H1 (cell line): ENCODE results near the gene RAP1B. TPM values are rescaled to one million over a fixed set of nuclear protein-coding genes. Genes with fewer than 3 reads are reported as not detected.

Source experiments
- CTCF ChIA-PET: fragments of 300-600 bp; sonication (Branson Sonifier 250); formaldehyde crosslinking; loops from one replicate; lab custom pipeline; 2021; ENCODE audit not compliant: partially characterized antibody; lab: Charles Lee
- POLR2A ChIA-PET: fragments of 300-600 bp; sonication (Branson Sonifier 250); formaldehyde crosslinking; loops from one replicate; lab custom pipeline; 2021; ENCODE audit warnings: inconsistent platforms; ENCODE audit not compliant: partially characterized antibody; lab: Charles Lee
- DNase-seq, 2 experiments: peaks; one replicate each; pipeline versions ENCODE4 v3.0.0 to v3.0.0-alpha.2; 2010 to 2022; ENCODE audit warnings: low spot score in 2 of 2, low read depth in 1 of 2, mixed read lengths in 1 of 2
- FAIRE-seq: peaks from 2 replicates; lab custom pipeline; 2011; peaks lifted over from hg19 to GRCh38; lab: Jason Lieb, UNC
- H2AFZ ChIP-seq: 2 replicates; pipeline ENCODE4 v1.8.1; 2012; ENCODE audit warnings: low read length, inconsistent platforms
- H2AK5ac ChIP-seq: 2 replicates; pipeline ENCODE4 v1.6.1; 2013; ENCODE audit warnings: low read depth, low read length
- H2BK120ac ChIP-seq: replicated peaks from 2 replicates; pipeline ENCODE3; 2013; ENCODE audit warnings: low read depth, low read length, inconsistent platforms
- H2BK12ac ChIP-seq: 2 replicates; pipeline ENCODE4 v1.6.1; 2013; ENCODE audit warnings: low read depth, low read length
- H2BK15ac ChIP-seq: 2 replicates; pipeline ENCODE4 v1.6.1; 2013; ENCODE audit warnings: low read length
- H2BK20ac ChIP-seq: 2 replicates; pipeline ENCODE4 v1.6.1; 2013; ENCODE audit warnings: low read length
- H2BK5ac ChIP-seq: 2 replicates; pipeline ENCODE4 v1.6.1; 2013; ENCODE audit warnings: low read depth, low read length
- H3K14ac ChIP-seq: 2 replicates; pipeline ENCODE4 v1.6.1; 2013; ENCODE audit warnings: inconsistent platforms; ENCODE audit not compliant: insufficient read length
- H3K18ac ChIP-seq: 2 replicates; pipeline ENCODE4 v1.6.1; 2013; ENCODE audit warnings: low read length; ENCODE audit errors: extremely low read depth
- H3K23ac ChIP-seq: 2 replicates; pipeline ENCODE4 v1.6.1; 2013; ENCODE audit warnings: inconsistent platforms; ENCODE audit not compliant: insufficient read length
- H3K23me2 ChIP-seq: 2 replicates; pipeline ENCODE4 v1.6.1; 2013; ENCODE audit warnings: low read depth, low read length
- H3K27ac ChIP-seq: 2 replicates; pipeline ENCODE4 v1.6.1; 2011; ENCODE audit warnings: low read depth, low read length, inconsistent platforms
- H3K27me3 ChIP-seq, 4 experiments: replicated peaks in 1 of 4; 1 replicate in 1 of 4; 2 replicates in 3 of 4; pipeline versions ENCODE4 v1.6.1 to v1.8.1; 2011 to 2013; ENCODE audit warnings: low read length in 3 of 4, mild to moderate bottlenecking in 3 of 4, inconsistent platforms in 2 of 4, mixed read lengths in 2 of 4, moderate library complexity in 1 of 4; ENCODE audit not compliant: control insufficient read depth in 3 of 4, insufficient read depth in 3 of 4; ENCODE audit errors: extremely low read depth in 1 of 4
- H3K36me3 ChIP-seq, 4 experiments: 2 replicates each; pipeline versions ENCODE4 v1.6.1 to v1.8.1; 2011 to 2013; ENCODE audit warnings: mild to moderate bottlenecking in 4 of 4, low read length in 3 of 4, moderate library complexity in 2 of 4, control low read depth in 1 of 4, inconsistent platforms in 1 of 4; ENCODE audit not compliant: insufficient read depth in 4 of 4, control insufficient read depth in 2 of 4
- H3K4ac ChIP-seq: replicated peaks from 2 replicates; pipeline ENCODE3; 2013; ENCODE audit warnings: low read length, low read depth, mixed read lengths, inconsistent platforms; ENCODE audit not compliant: insufficient read length
- H3K4me1 ChIP-seq, 4 experiments: replicated peaks in 1 of 4; 1 replicate in 1 of 4; 2 replicates in 3 of 4; pipeline versions ENCODE4 v1.6.1 to v1.8.1; 2011 to 2013; ENCODE audit warnings: low read length in 3 of 4, inconsistent platforms in 2 of 4, mixed read lengths in 1 of 4; ENCODE audit not compliant: insufficient read depth in 4 of 4, control insufficient read depth in 3 of 4
- H3K4me2 ChIP-seq, 2 experiments: 2 replicates each; pipeline versions ENCODE4 v1.6.1 to v1.8.1; 2011 to 2013; ENCODE audit warnings: low read depth in 2 of 2, low read length in 2 of 2, control low read depth in 1 of 2, inconsistent platforms in 1 of 2, mild to moderate bottlenecking in 1 of 2; ENCODE audit not compliant: insufficient read depth in 1 of 2
- H3K4me3 ChIP-seq, 4 experiments: fragments of 200-600, 300-600 bp in 1 of 4; sonication (generic), shearing (Covaris generic), sonication (Bioruptor Twin) in 1 of 4; 2 replicates each; pipeline versions ENCODE4 v1.5.1 to v1.8.1; 2011 to 2016; ENCODE audit warnings: low read length in 4 of 4, low read depth in 3 of 4, control low read depth in 2 of 4, inconsistent platforms in 2 of 4, mild to moderate bottlenecking in 2 of 4, mixed read lengths in 1 of 4, moderate library complexity in 1 of 4; ENCODE audit not compliant: insufficient read depth in 2 of 4; ENCODE audit errors: extremely low read depth in 1 of 4
- H3K56ac ChIP-seq: replicated peaks from 2 replicates; pipeline ENCODE3; 2013; ENCODE audit warnings: low read depth, mild to moderate bottlenecking, mixed read lengths, low read length, inconsistent platforms; ENCODE audit not compliant: insufficient read length
- H3K79me1 ChIP-seq: 2 replicates; pipeline ENCODE4 v1.6.1; 2013; ENCODE audit warnings: low read depth, low read length, control low read depth
- H3K79me2 ChIP-seq, 2 experiments: 2 replicates each; pipeline versions ENCODE4 v1.6.1 to v1.8.1; 2012 to 2013; ENCODE audit warnings: low read length in 2 of 2, mild to moderate bottlenecking in 2 of 2, inconsistent platforms in 1 of 2; ENCODE audit not compliant: insufficient read depth in 2 of 2, control insufficient read depth in 1 of 2
- H3K9ac ChIP-seq, 4 experiments: replicated peaks in 1 of 4; 1 replicate in 1 of 4; 2 replicates in 3 of 4; pipeline versions ENCODE4 v1.6.1 to v1.8.1; 2011 to 2013; ENCODE audit warnings: low read depth in 3 of 4, low read length in 3 of 4, control low read depth in 2 of 4, mild to moderate bottlenecking in 2 of 4, moderate library complexity in 2 of 4, inconsistent platforms in 1 of 4; ENCODE audit errors: extremely low read depth in 1 of 4
- H3K9me3 ChIP-seq, 2 experiments: 2 replicates each; pipeline versions ENCODE4 v1.6.1 to v1.8.1; 2012 to 2013; ENCODE audit warnings: mild to moderate bottlenecking in 2 of 2, moderate library complexity in 2 of 2, control low read depth in 1 of 2, inconsistent platforms in 1 of 2, low read depth in 1 of 2, low read length in 1 of 2, mixed read lengths in 1 of 2; ENCODE audit not compliant: insufficient read depth in 2 of 2
- H4K20me1 ChIP-seq, 2 experiments: replicated peaks in 1 of 2; 2 replicates each; pipeline versions ENCODE3 to v1.8.1; 2011 to 2013; ENCODE audit warnings: inconsistent platforms in 2 of 2, low read length in 2 of 2, mild to moderate bottlenecking in 1 of 2; ENCODE audit not compliant: insufficient read depth in 2 of 2, control insufficient read depth in 1 of 2
- H4K5ac ChIP-seq: 2 replicates; pipeline ENCODE4 v1.6.1; 2013; ENCODE audit warnings: low read length, low read depth, mixed read lengths, inconsistent platforms; ENCODE audit not compliant: insufficient read length
- H4K8ac ChIP-seq: 2 replicates; pipeline ENCODE4 v1.8.0; 2013; ENCODE audit warnings: mild to moderate bottlenecking, moderate library complexity, low read length, inconsistent platforms; ENCODE audit not compliant: insufficient read depth; ENCODE audit errors: extremely low read depth
- H4K91ac ChIP-seq: replicated peaks from 2 replicates; pipeline ENCODE3; 2013; ENCODE audit warnings: low read length, mixed read lengths, inconsistent platforms; ENCODE audit not compliant: insufficient read length
- ATF2 ChIP-seq: IDR thresholded peaks from 2 replicates; pipeline ENCODE4 v1.6.1; 2012; ENCODE audit warnings: low read length, inconsistent platforms
- ATF3 ChIP-seq: IDR thresholded peaks from 2 replicates; pipeline ENCODE4 v1.6.1; 2011; ENCODE audit warnings: low read depth, mild to moderate bottlenecking, low read length; ENCODE audit not compliant: insufficient read depth
- CBX5 ChIP-seq: fragments of 300-800, 300-1000 bp; sonication (generic); IDR thresholded peaks from 2 replicates; pipeline ENCODE4 v1.7.1; 2016; ENCODE audit warnings: antibody characterized with exemption, low read length, low read depth
- CBX8 ChIP-seq: fragments of 300-800, 300-1000 bp; sonication (generic); IDR thresholded peaks from 2 replicates; pipeline ENCODE4 v1.7.1; 2016; ENCODE audit warnings: low read depth, low read length, borderline replicate concordance
- E2F6 ChIP-seq: IDR thresholded peaks from 2 replicates; pipeline ENCODE4 v1.6.1; 2012; ENCODE audit warnings: inconsistent platforms
- GTF2F1 ChIP-seq: IDR thresholded peaks from 2 replicates; pipeline ENCODE4 v1.6.1; 2012; ENCODE audit warnings: low read depth, low read length, improper control_type of control experiment, borderline replicate concordance
- KDM5A ChIP-seq: fragments of 200-600 bp; IDR thresholded peaks from 2 replicates; pipeline ENCODE4 v1.7.1; 2012; ENCODE audit warnings: mild to moderate bottlenecking, low read length, inconsistent platforms, mixed read lengths
- POU5F1 ChIP-seq: IDR thresholded peaks from 2 replicates; pipeline ENCODE4 v1.6.1; 2011; ENCODE audit warnings: low read depth, mild to moderate bottlenecking, low read length, moderate library complexity
- SUZ12 ChIP-seq: fragments of 200-600 bp; sonication (generic); IDR thresholded peaks from 2 replicates; pipeline ENCODE4 v1.6.1; 2012; ENCODE audit warnings: mild to moderate bottlenecking, inconsistent platforms, low read length, moderate library complexity, mixed read lengths
- TBP ChIP-seq: IDR thresholded peaks from 2 replicates; pipeline ENCODE4 v1.6.1; 2011; ENCODE audit warnings: low read depth, low read length, improper control_type of control experiment
- ZNF274 ChIP-seq: IDR thresholded peaks from 2 replicates; pipeline ENCODE4 v1.7.0; 2012; ENCODE audit warnings: low read length, borderline replicate concordance; ENCODE audit errors: extremely low read depth
- WGBS, 2 experiments: shearing (Covaris generic) in 1 of 2; methylation state at CpG; one replicate each; pipeline versions ENCODE4 v1.1.6 to v1.1.7; 2013 to 2015; ENCODE audit warnings: low lambda C conversion rate in 2 of 2, mixed read lengths in 2 of 2, inconsistent platforms in 1 of 2, low coverage in 1 of 2, missing lambda C conversion rate in 1 of 2; ENCODE audit not compliant: insufficient replicate concordance in 2 of 2, insufficient coverage in 1 of 2, insufficient read length in 1 of 2; ENCODE audit errors: extremely low coverage in 1 of 2, missing lambda C conversion rate in 1 of 2; 5-methylcytosine and 5-hydroxymethylcytosine counted together
- polyA plus RNA-seq, 7 experiments: library from polyadenylated mRNA; depleted of rRNA in 3 of 7; stranded (reverse) in 5 of 7; unstranded in 2 of 7; fragments of >200 nt in 5 of 7; fragments of 200-250 nt in 2 of 7; gene quantifications; 1 replicate in 5 of 7; 2 replicates in 1 of 7; 4 replicates in 1 of 7; pipeline versions ENCODE4 v1.2.1 to v1.2.3, GENCODE V29; 2011 to 2013; ENCODE audit warnings: missing spikeins in 2 of 7, mixed read lengths in 2 of 7
- total RNA-seq: library from RNA; stranded (reverse); fragmentation: NEBNext Ultra II Directional; extraction: Animal tissue kit (Norgen Biotek cat#: 25700); gene quantifications from 2 replicates; pipeline ENCODE4 v1.2.1, GENCODE V29; 2021

The RAP1B gene
- total and polyA plus RNA-seq, 2 of the 8 experiments (the other 6 are each of a cell fraction or from before 2014, with no cell fraction given) = 61.4 to 112 TPM

GRCh38 chr12:68623984-68624383 is 13.3 kb downstream of the RAP1B start:
- Histone ChIP-seq H2AK5ac (no peak overlapping the region), H3K14ac (no peak overlapping the region), H4K20me1 (peaks cover 3 to 4% of the 10 kb centered on the region in 2 experiments), H3K23ac (no peak overlapping the region), H2BK120ac (no peak overlapping the region), H2BK12ac (no peak overlapping the region), H2BK15ac (no peak overlapping the region), H2AFZ (no peak overlapping the region), H3K27ac (no peak overlapping the region), H3K79me1 (0 out of 2 replicates have a peak, but pooled peaks cover 3% of the 10 kb centered on the region), H3K36me3 (peaks cover 0 to 14% (median 6%) of the 10 kb centered on the region in 4 experiments; a peak in 4 of 8 replicates), H3K4me2 (no peak overlapping the region), H2BK5ac (no peak overlapping the region), H4K91ac (no peak overlapping the region), H4K8ac (no peak overlapping the region), H3K56ac (no peak overlapping the region), H3K4me3 (no peak overlapping the region), H3K9ac (no peak overlapping the region), H3K27me3 (no peaks in the 10 kb centered on the region), H2BK20ac (no peak overlapping the region), H3K79me2 (peaks cover 5 to 100% of the 10 kb centered on the region in 2 experiments), H3K23me2 (no peaks in the 10 kb centered on the region), H3K9me3 (peaks cover 0 to 6% of the 10 kb centered on the region in 2 experiments; a peak in 1 of 4 replicates), H3K4ac (no peak overlapping the region), H3K4me1 (peaks cover 0 to 4% (median 0%) of the 10 kb centered on the region in 4 experiments; a peak in 3 of 7 replicates), H3K18ac (no peak overlapping the region), H4K5ac (no peak overlapping the region)
- POLR2A ChIA-PET = interaction anchor here (0.6 to 1.0 kb wide), 2 partner anchors 13 to 116 kb away, joined by 3 read pairs; partner anchors contain the start of gene RAP1B
- WGBS, 2 experiments = no CpG with 5 or more reads among the region's 1 CpG
- FAIRE-seq (no peak), DNase-seq (no peak)
- CTCF ChIA-PET = interaction anchor here (0.6 kb wide), 1 partner anchor 22 kb away, joined by 3 read pairs; no protein-coding TSS in a partner anchor
- TF ChIP-seq SUZ12 (no peak), TBP (no peak), GTF2F1 (no peak), CBX5 (no peak), ZNF274 (no peak), KDM5A (no peak), CBX8 (no peak), ATF2 (no peak), POU5F1 (no peak), ATF3 (no peak), E2F6 (no peak)
